ENCODE results near the gene RIPOR3. TPM values are rescaled to one million over a fixed set of nuclear protein-coding genes. Genes with fewer than 3 reads are reported as not detected.

Gene RIPOR3
- total RNA-seq, 4 donors from 2014 or later: 6.1 to 25.7 (median 15.3) TPM

- intact Hi-C loops (cut with DNase I): no loop called here
- TF ChIP-seq CTCF (IDR thresholded peaks at IDR 0.05) (no peak), EP300 (IDR thresholded peaks at IDR 0.05) (no peak), POLR2A (IDR thresholded peaks at IDR 0.05; ENCODE audit: low read depth) (no peak), POLR2AphosphoS5 (IDR thresholded peaks at IDR 0.05) (no peak)
- 44% methylated on average over 21 of the region's 21 CpGs for WGBS
- no peaks in the 10 kb centered on the region for H3K9me3 ChIP-seq
- DNase-seq (ENCODE audit: extremely low spot score): peak; percentile 89
- H3K27me3 ChIP-seq: no peaks in the 10 kb centered on the region
- H3K4me1 ChIP-seq: peaks cover 24 to 30% (median 27%) of the 10 kb centered on the region in 4 donors
- peak overlapping the region; percentile 76 to 91 (median 84) for H3K4me3 ChIP-seq
- no peaks in the 10 kb centered on the region for H3K36me3 ChIP-seq
- peak overlapping the region; percentile 62 to 84 (median 77) for H3K27ac ChIP-seq (replicated peaks in 1 of 4)
These were observed 38.8 kb upstream of the RIPOR3 start for GRCh38 chr20:50729901-50730764.

- peak; percentile 74 for DNase-seq (ENCODE audit: extremely low spot score)
- no peaks in the 10 kb centered on the region for H3K9me3 ChIP-seq
- 91% methylated on average over 11 of the region's 11 CpGs for WGBS
- H3K4me1 ChIP-seq: peaks cover 33 to 39% (median 36%) of the 10 kb centered on the region in 4 donors
- TF ChIP-seq CTCF (IDR thresholded peaks at IDR 0.05) (no peak), POLR2A (IDR thresholded peaks at IDR 0.05; ENCODE audit: low read depth) (no peak), EP300 (IDR thresholded peaks at IDR 0.05) (no peak), POLR2AphosphoS5 (IDR thresholded peaks at IDR 0.05) (no peak)
- no peak overlapping the region for H3K4me3 ChIP-seq
- intact Hi-C loops (cut with DNase I): no loop called here
- H3K27me3 ChIP-seq: no peaks in the 10 kb centered on the region
- H3K27ac ChIP-seq (replicated peaks in 1 of 4): no peak overlapping the region
- H3K36me3 ChIP-seq: no peaks in the 10 kb centered on the region
These were observed 37.9 kb upstream of the RIPOR3 start for GRCh38 chr20:50728981-50729874.

GRCh38 chr20:50728486-50728980 is 37.2 kb upstream of the RIPOR3 start:
- no peaks in the 10 kb centered on the region for H3K36me3 ChIP-seq
- H3K9me3 ChIP-seq: no peaks in the 10 kb centered on the region
- TF ChIP-seq POLR2A (IDR thresholded peaks at IDR 0.05; ENCODE audit: low read depth) (no peak), CTCF (IDR thresholded peaks at IDR 0.05) (no peak), POLR2AphosphoS5 (IDR thresholded peaks at IDR 0.05) (no peak), EP300 (IDR thresholded peaks at IDR 0.05) (no peak)
- H3K4me1 ChIP-seq: peaks cover 35 to 40% (median 38%) of the 10 kb centered on the region in 4 donors
- H3K27me3 ChIP-seq: no peaks in the 10 kb centered on the region
- peak; percentile 19 for DNase-seq (ENCODE audit: extremely low spot score)
- 94% methylated on average over 4 of the region's 4 CpGs for WGBS
- H3K27ac ChIP-seq (replicated peaks in 1 of 4): no peak overlapping the region
- H3K4me3 ChIP-seq: no peak overlapping the region
- intact Hi-C loops (cut with DNase I): no loop called here

GRCh38 chr20:50727792-50728485 is 36.6 kb upstream of the RIPOR3 start:
- TF ChIP-seq EP300 (IDR thresholded peaks at IDR 0.05) (no peak), CTCF (IDR thresholded peaks at IDR 0.05) (no peak), POLR2AphosphoS5 (IDR thresholded peaks at IDR 0.05) (no peak), POLR2A (IDR thresholded peaks at IDR 0.05; ENCODE audit: low read depth) (no peak)
- H3K27me3 ChIP-seq: no peaks in the 10 kb centered on the region
- H3K4me1 ChIP-seq: peaks cover 33 to 40% (median 38%) of the 10 kb centered on the region in 4 donors
- DNase-seq (ENCODE audit: extremely low spot score): peak; percentile 84
- H3K27ac ChIP-seq (replicated peaks in 1 of 4): peak overlapping the region in 1 of 4 donors; percentile 5
- no peaks in the 10 kb centered on the region for H3K36me3 ChIP-seq
- H3K4me3 ChIP-seq: no peak overlapping the region
- intact Hi-C loops (cut with DNase I): no loop called here
- WGBS: 69% methylated on average over 8 of the region's 8 CpGs
- no peaks in the 10 kb centered on the region for H3K9me3 ChIP-seq
